ENCODE measurements around the gene NTNG2.

The NTNG2 gene

GRCh38 chr9:132171702-132172101 lies 9.8 kb downstream of the NTNG2 start:
- no peak for DNase-seq (ENCODE audit: low read depth)

GRCh38 chr9:132172185-132172584 lies 10.3 kb downstream of the NTNG2 start:
- DNase-seq (ENCODE audit: low read depth): no peak

GRCh38 chr9:132175431-132175830 lies 13.6 kb downstream of the NTNG2 start:
- no peak for DNase-seq (ENCODE audit: low read depth)

- no peak for DNase-seq (ENCODE audit: low read depth)
Measured at GRCh38 chr9:132176338-132176737, 14.5 kb downstream of the NTNG2 start.

GRCh38 chr9:132181796-132182313 lies 20.0 kb downstream of the NTNG2 start:
- DNase-seq (ENCODE audit: low read depth): no peak

- no peak for DNase-seq (ENCODE audit: low read depth)
Measured at GRCh38 chr9:132182314-132183091, 20.6 kb downstream of the NTNG2 start.

- DNase-seq (ENCODE audit: low read depth): no peak
Measured at GRCh38 chr9:132183134-132183533, 21.3 kb downstream of the NTNG2 start.

GRCh38 chr9:132183715-132184114 lies 21.9 kb downstream of the NTNG2 start:
- DNase-seq (ENCODE audit: low read depth): no peak

GRCh38 chr9:132184124-132184523 lies 22.3 kb downstream of the NTNG2 start:
- no peak for DNase-seq (ENCODE audit: low read depth)

- no peak for DNase-seq (ENCODE audit: low read depth)
Measured at GRCh38 chr9:132185073-132186009, 23.5 kb downstream of the NTNG2 start.

- DNase-seq (ENCODE audit: low read depth): no peak
Measured at GRCh38 chr9:132187121-132187620, 25.3 kb downstream of the NTNG2 start.

GRCh38 chr9:132190966-132191365 lies 29.1 kb downstream of the NTNG2 start:
- DNase-seq (ENCODE audit: low read depth): no peak

GRCh38 chr9:132192728-132193127 lies 30.9 kb downstream of the NTNG2 start:
- no peak for DNase-seq (ENCODE audit: low read depth)

GRCh38 chr9:132193227-132194124 lies 31.6 kb downstream of the NTNG2 start:
- no peak for DNase-seq (ENCODE audit: low read depth)

- DNase-seq (ENCODE audit: low read depth): no peak
Measured at GRCh38 chr9:132194508-132194907, 32.6 kb downstream of the NTNG2 start.

- DNase-seq (ENCODE audit: low read depth): no peak
Measured at GRCh38 chr9:132197315-132197714, 35.5 kb downstream of the NTNG2 start.

- no peak for DNase-seq (ENCODE audit: low read depth)
Measured at GRCh38 chr9:132197856-132198550, 36.1 kb downstream of the NTNG2 start.

- DNase-seq (ENCODE audit: low read depth): no peak
Measured at GRCh38 chr9:132199056-132199455, 37.2 kb downstream of the NTNG2 start.

GRCh38 chr9:132200706-132201105 lies 38.8 kb downstream of the NTNG2 start:
- DNase-seq (ENCODE audit: low read depth): no peak

GRCh38 chr9:132201139-132201538 lies 39.3 kb downstream of the NTNG2 start:
- DNase-seq (ENCODE audit: low read depth): no peak
